H9 (cell line): ENCODE data around the gene PGS1. TPM values are rescaled to one million over a fixed set of nuclear protein-coding genes. Genes with fewer than 3 reads are reported as not detected.

Experiments
- DNase-seq: peaks from one replicate; pipeline ENCODE4 v3.0.0-alpha.2; 2017
- H2AFZ ChIP-seq: one replicate; pipeline ENCODE4 v1.6.1; 2013; ENCODE audit warnings: mild to moderate bottlenecking, low read length, control low read depth, moderate library complexity
- H2AK5ac ChIP-seq: 2 replicates; pipeline ENCODE4 v1.6.1; 2013; ENCODE audit warnings: low read length, control low read depth, mixed read lengths; ENCODE audit not compliant: insufficient read length
- H2BK120ac ChIP-seq: one replicate; pipeline ENCODE4 v1.6.1; 2013; ENCODE audit warnings: low read depth, mild to moderate bottlenecking, low read length, control low read depth, inconsistent platforms; ENCODE audit not compliant: poor library complexity, severe bottlenecking
- H2BK12ac ChIP-seq: 2 replicates; pipeline ENCODE4 v1.6.1; 2013; ENCODE audit warnings: low read length, control low read depth, mixed read lengths, low read depth; ENCODE audit not compliant: insufficient read length
- H2BK15ac ChIP-seq: 2 replicates; pipeline ENCODE4 v1.6.1; 2013; ENCODE audit warnings: low read depth, low read length, control low read depth
- H2BK20ac ChIP-seq: one replicate; pipeline ENCODE4 v1.6.1; 2013; ENCODE audit warnings: low read depth, mild to moderate bottlenecking, low read length, control low read depth, inconsistent platforms; ENCODE audit not compliant: poor library complexity, severe bottlenecking
- H2BK5ac ChIP-seq: 2 replicates; pipeline ENCODE4 v1.6.1; 2013; ENCODE audit warnings: low read length, control low read depth, mixed read lengths; ENCODE audit not compliant: insufficient read length
- H3K14ac ChIP-seq: 2 replicates; pipeline ENCODE4 v1.6.1; 2013; ENCODE audit warnings: low read length, control low read depth; ENCODE audit not compliant: insufficient read depth
- H3K18ac ChIP-seq: 2 replicates; pipeline ENCODE4 v1.6.1; 2013; ENCODE audit warnings: low read depth, mild to moderate bottlenecking, mixed read lengths, low read length, control low read depth; ENCODE audit not compliant: insufficient read length
- H3K23ac ChIP-seq: 2 replicates; pipeline ENCODE4 v1.6.1; 2013; ENCODE audit warnings: low read length, control low read depth, mixed read lengths, low read depth; ENCODE audit not compliant: insufficient read length
- H3K23me2 ChIP-seq: 2 replicates; pipeline ENCODE4 v1.6.1; 2013; ENCODE audit warnings: low read depth, mild to moderate bottlenecking, mixed read lengths, low read length, control low read depth; ENCODE audit not compliant: insufficient read length, poor library complexity, severe bottlenecking
- H3K27ac ChIP-seq: 2 replicates; pipeline ENCODE4 v1.5.1; 2013; ENCODE audit warnings: low read length, control low read depth, mixed read lengths, low read depth; ENCODE audit not compliant: insufficient read length
- H3K27me3 ChIP-seq: 2 replicates; pipeline ENCODE4 v1.6.1; 2013; ENCODE audit warnings: low read length, control low read depth, inconsistent platforms; ENCODE audit not compliant: insufficient read depth
- H3K4ac ChIP-seq: 2 replicates; pipeline ENCODE4 v1.6.1; 2013; ENCODE audit warnings: low read depth, mild to moderate bottlenecking, control low read depth, inconsistent platforms, low read length, moderate library complexity
- H3K4me1 ChIP-seq: 2 replicates; pipeline ENCODE4 v1.6.1; 2013; ENCODE audit warnings: low read length, control low read depth, inconsistent platforms; ENCODE audit not compliant: insufficient read depth
- H3K4me2 ChIP-seq: 2 replicates; pipeline ENCODE4 v1.6.1; 2013; ENCODE audit warnings: low read length, control low read depth, mixed read lengths; ENCODE audit not compliant: insufficient read length, insufficient read depth
- H3K56ac ChIP-seq: 2 replicates; pipeline ENCODE4 v1.6.1; 2013; ENCODE audit warnings: low read depth, mild to moderate bottlenecking, mixed read lengths, low read length, control low read depth; ENCODE audit not compliant: insufficient read length
- H3K79me1 ChIP-seq: 2 replicates; pipeline ENCODE4 v1.6.1; 2013; ENCODE audit warnings: low read depth, mild to moderate bottlenecking, moderate library complexity, low read length, control low read depth, inconsistent platforms; ENCODE audit not compliant: insufficient read depth, poor library complexity, severe bottlenecking
- H3K79me2 ChIP-seq: 2 replicates; pipeline ENCODE4 v1.6.1; 2013; ENCODE audit warnings: low read length, control low read depth, inconsistent platforms; ENCODE audit not compliant: insufficient read depth
- H3K9ac ChIP-seq: 2 replicates; pipeline ENCODE4 v1.6.1; 2013; ENCODE audit warnings: low read length, control low read depth, mixed read lengths; ENCODE audit not compliant: insufficient read length; ENCODE audit errors: extremely low read depth
- H3K9me3 ChIP-seq: one replicate; pipeline ENCODE4 v1.6.1; 2013; ENCODE audit warnings: low read depth, low read length, inconsistent platforms; ENCODE audit not compliant: control insufficient read depth
- H3T11ph ChIP-seq: one replicate; pipeline ENCODE4 v1.6.1; 2013; ENCODE audit warnings: mild to moderate bottlenecking, low read length, control low read depth, inconsistent platforms
- H4K20me1 ChIP-seq: one replicate; pipeline ENCODE4 v1.6.1; 2013; ENCODE audit not compliant: control insufficient read depth, insufficient read length, insufficient read depth
- H4K5ac ChIP-seq: 2 replicates; pipeline ENCODE4 v1.6.1; 2013; ENCODE audit warnings: low read depth, mild to moderate bottlenecking, mixed read lengths, low read length, control low read depth; ENCODE audit not compliant: insufficient read length
- H4K8ac ChIP-seq: replicated peaks from 2 replicates; pipeline ENCODE4 v1.6.1; 2013; ENCODE audit warnings: low read length, control low read depth, mixed read lengths, low read depth; ENCODE audit not compliant: insufficient read length
- H4K91ac ChIP-seq: 2 replicates; pipeline ENCODE4 v1.6.1; 2013; ENCODE audit warnings: low read depth, mild to moderate bottlenecking, moderate library complexity, mixed read lengths, low read length, control low read depth; ENCODE audit not compliant: insufficient read length
- H3K27ac Mint-ChIP-seq, 3 experiments: 2 replicates in 2 of 3; 3 replicates in 1 of 3; pipeline ENCODE4 v1.8.0; 2020 to 2021; ENCODE audit warnings: mixed read lengths in 3 of 3, mild to moderate bottlenecking in 1 of 3, moderate library complexity in 1 of 3
- H3K27me3 Mint-ChIP-seq: 2 replicates; pipeline ENCODE4 v1.8.0; 2021; ENCODE audit warnings: low read depth, mild to moderate bottlenecking, moderate library complexity, mixed read lengths
- H3K36me3 Mint-ChIP-seq, 3 experiments: 2 replicates in 2 of 3; 3 replicates in 1 of 3; pipeline ENCODE4 v1.8.0; 2020 to 2021; ENCODE audit warnings: low read depth in 3 of 3, mixed read lengths in 3 of 3; ENCODE audit not compliant: insufficient read depth in 1 of 3
- H3K4me1 Mint-ChIP-seq, 2 experiments: 2 replicates each; pipeline ENCODE4 v1.8.0; 2020; ENCODE audit warnings: mixed read lengths in 2 of 2
- H3K4me3 Mint-ChIP-seq, 2 experiments: 2 replicates in 1 of 2; 3 replicates in 1 of 2; pipeline ENCODE4 v1.8.0; 2020 to 2021; ENCODE audit warnings: mild to moderate bottlenecking in 2 of 2, mixed read lengths in 2 of 2, moderate library complexity in 1 of 2
- H3K9me3 Mint-ChIP-seq, 2 experiments: 2 replicates in 1 of 2; 3 replicates in 1 of 2; pipeline ENCODE4 v1.8.0; 2020; ENCODE audit warnings: mild to moderate bottlenecking in 2 of 2, mixed read lengths in 2 of 2, moderate library complexity in 1 of 2
- whole genome bisulfite sequencing: extraction: QIAGEN DNeasy Blood & Tissue Kit; methylation state at CpG from one replicate; pipeline ENCODE4 v1.1.7; 2013; ENCODE audit warnings: missing lambda C conversion rate, low lambda C conversion rate, mixed read lengths; ENCODE audit not compliant: insufficient read length; ENCODE audit errors: extremely low coverage; 5-methylcytosine and 5-hydroxymethylcytosine counted together
- long read RNA-seq: library from polyadenylated mRNA; unstranded; transcript quantifications from one replicate; pipeline ENCODE4 v2.0.0, GENCODE V29; 2020
- total RNA-seq: library from RNA; stranded (reverse); gene quantifications from 2 replicates; pipeline ENCODE4 v1.2.1, GENCODE V29; 2021
- TF ChIP-seq, protein P1 (sequence below): fragments of 200-600 bp; sonication (generic); conservative IDR thresholded peaks from 3 replicates; pipeline ENCODE4 v1.8.0; 2021; ENCODE audit warnings: antibody characterized with exemption, mild to moderate bottlenecking

Gene PGS1, protein sequence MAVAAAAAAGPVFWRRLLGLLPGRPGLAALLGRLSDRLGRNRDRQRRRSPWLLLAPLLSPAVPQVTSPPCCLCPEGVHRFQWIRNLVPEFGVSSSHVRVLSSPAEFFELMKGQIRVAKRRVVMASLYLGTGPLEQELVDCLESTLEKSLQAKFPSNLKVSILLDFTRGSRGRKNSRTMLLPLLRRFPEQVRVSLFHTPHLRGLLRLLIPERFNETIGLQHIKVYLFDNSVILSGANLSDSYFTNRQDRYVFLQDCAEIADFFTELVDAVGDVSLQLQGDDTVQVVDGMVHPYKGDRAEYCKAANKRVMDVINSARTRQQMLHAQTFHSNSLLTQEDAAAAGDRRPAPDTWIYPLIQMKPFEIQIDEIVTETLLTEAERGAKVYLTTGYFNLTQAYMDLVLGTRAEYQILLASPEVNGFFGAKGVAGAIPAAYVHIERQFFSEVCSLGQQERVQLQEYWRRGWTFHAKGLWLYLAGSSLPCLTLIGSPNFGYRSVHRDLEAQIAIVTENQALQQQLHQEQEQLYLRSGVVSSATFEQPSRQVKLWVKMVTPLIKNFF
- total RNA-seq, result 41.8 and 45.7 TPM in 2 replicates
- long read RNA-seq, transcript PGS1-201 (10 exons, 2,201 nt), result major isoform, 163 of 398 reads
- long read RNA-seq, partial matches to known transcripts, result 19 of 398 reads
- long read RNA-seq, other reads (novel, unspliced or antisense), result 212 of 398 reads

DNA sequence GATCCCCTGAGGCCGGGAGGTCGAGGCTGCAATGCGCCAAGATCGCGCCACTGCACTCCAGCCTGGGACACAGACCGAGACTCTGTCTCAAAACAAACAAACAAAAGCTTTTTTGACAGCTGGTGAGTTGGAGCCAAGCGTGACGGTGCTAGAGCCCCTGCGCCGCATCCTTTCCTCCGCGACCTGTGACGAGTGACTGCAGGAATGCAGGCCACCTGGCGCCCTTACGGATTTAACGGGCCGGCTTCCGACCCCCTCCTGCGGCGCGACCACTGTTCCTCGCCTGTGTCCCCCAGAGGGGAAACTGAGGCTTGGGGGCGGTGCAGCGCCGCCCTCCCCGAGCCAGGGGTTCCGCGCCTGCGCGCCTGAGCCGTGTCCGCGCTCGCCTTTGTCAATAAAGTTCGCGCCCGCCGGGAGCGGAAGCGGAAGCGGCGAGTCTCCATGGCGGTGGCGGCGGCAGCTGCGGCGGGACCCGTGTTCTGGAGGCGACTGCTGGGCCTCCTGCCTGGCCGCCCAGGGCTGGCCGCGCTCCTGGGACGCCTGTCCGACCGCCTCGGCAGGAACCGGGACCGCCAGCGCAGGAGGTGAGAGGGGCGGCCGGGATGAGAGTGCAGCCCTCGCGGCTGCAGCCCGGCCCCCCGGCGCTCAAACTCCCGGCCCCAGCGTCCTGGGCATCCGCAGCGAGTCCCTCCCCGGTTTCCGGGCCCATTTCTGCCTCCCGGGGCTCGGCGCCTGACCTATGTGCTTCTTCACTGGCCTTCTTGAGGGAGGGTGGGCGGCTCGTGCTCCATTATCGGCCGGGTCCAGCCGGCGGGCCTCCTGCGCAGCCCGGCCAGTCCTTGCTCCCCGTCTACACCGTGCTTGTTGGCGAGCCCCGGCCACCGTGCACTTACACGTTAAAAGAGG lies at the start of gene PGS1:
TSS of gene PGS1 (plus strand) at position 425 of the 906 bp plus-strand sequence. CDS start at position 442, 17 bp downstream.
- Histone ChIP-seq H4K8ac (no peak within 1 kb of the TSS), H3K14ac (peak within 1 kb of the TSS; percentile 79; the same call in 1 of the 2 replicates), H3K4me2 (peak within 1 kb of the TSS; percentile 94), H3K4ac (no peak within 1 kb of the TSS), H2AFZ (no peak within 1 kb of the TSS), H3K9ac (peak within 1 kb of the TSS; percentile 53), H3K9me3 (no peaks in the 10 kb centered on the region), H3K23ac (no peak within 1 kb of the TSS), H3K56ac (no peak within 1 kb of the TSS), H4K91ac (no peak within 1 kb of the TSS), H4K5ac (no peak within 1 kb of the TSS), H2BK120ac (no peak within 1 kb of the TSS), H4K20me1 (no peaks in the 10 kb centered on the region), H3K23me2 (peaks cover 7% of the 10 kb centered on the region), H2BK15ac (no peak within 1 kb of the TSS), H3K79me2 (peaks cover 34% of the 10 kb centered on the region; the same call in 1 of the 2 replicates), H3K79me1 (peaks cover 2% of the 10 kb centered on the region), H3K27me3 (no peaks in the 10 kb centered on the region), H3T11ph (no peak within 1 kb of the TSS), H3K18ac (peak within 1 kb of the TSS; percentile 73), H3K27ac (no peak within 1 kb of the TSS), H3K4me1 (peaks cover 6% of the 10 kb centered on the region; the same call in 1 of the 2 replicates), H2BK5ac (no peak within 1 kb of the TSS), H2AK5ac (no peak within 1 kb of the TSS), H2BK12ac (no peak within 1 kb of the TSS), H2BK20ac (no peak within 1 kb of the TSS)
- no CpG with 5 or more reads among the region's 89 CpGs for WGBS
- H3K27ac Mint-ChIP-seq, result peak within 1 kb of the TSS; percentile 93 to 97 (median 94)
- TF ChIP-seq, protein P1, sequence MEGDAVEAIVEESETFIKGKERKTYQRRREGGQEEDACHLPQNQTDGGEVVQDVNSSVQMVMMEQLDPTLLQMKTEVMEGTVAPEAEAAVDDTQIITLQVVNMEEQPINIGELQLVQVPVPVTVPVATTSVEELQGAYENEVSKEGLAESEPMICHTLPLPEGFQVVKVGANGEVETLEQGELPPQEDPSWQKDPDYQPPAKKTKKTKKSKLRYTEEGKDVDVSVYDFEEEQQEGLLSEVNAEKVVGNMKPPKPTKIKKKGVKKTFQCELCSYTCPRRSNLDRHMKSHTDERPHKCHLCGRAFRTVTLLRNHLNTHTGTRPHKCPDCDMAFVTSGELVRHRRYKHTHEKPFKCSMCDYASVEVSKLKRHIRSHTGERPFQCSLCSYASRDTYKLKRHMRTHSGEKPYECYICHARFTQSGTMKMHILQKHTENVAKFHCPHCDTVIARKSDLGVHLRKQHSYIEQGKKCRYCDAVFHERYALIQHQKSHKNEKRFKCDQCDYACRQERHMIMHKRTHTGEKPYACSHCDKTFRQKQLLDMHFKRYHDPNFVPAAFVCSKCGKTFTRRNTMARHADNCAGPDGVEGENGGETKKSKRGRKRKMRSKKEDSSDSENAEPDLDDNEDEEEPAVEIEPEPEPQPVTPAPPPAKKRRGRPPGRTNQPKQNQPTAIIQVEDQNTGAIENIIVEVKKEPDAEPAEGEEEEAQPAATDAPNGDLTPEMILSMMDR, result no peak
- H3K4me3 Mint-ChIP-seq, result peak within 1 kb of the TSS; percentile 92 to 98
- peaks cover 3 to 13% (median 9%) of the 10 kb centered on the region in 3 experiments; a peak in 5 of 7 replicates for H3K36me3 Mint-ChIP-seq
- H3K9me3 Mint-ChIP-seq, result no peaks in the 10 kb centered on the region
- no peaks in the 10 kb centered on the region for H3K27me3 Mint-ChIP-seq
- peak; percentile 82 for DNase-seq
- peaks cover 65 to 68% of the 10 kb centered on the region in 2 experiments for H3K4me1 Mint-ChIP-seq
